ENCODE measurements around the gene MST1R. TPM values are rescaled to one million over a fixed set of nuclear protein-coding genes. Genes with fewer than 3 reads are reported as not detected.

The MST1R gene
- total and polyA plus RNA-seq, 2 donors (not counting 3 experiments of a cell fraction or from before 2014, with no cell fraction given), result 0.93 to 2.4 TPM

DNA sequence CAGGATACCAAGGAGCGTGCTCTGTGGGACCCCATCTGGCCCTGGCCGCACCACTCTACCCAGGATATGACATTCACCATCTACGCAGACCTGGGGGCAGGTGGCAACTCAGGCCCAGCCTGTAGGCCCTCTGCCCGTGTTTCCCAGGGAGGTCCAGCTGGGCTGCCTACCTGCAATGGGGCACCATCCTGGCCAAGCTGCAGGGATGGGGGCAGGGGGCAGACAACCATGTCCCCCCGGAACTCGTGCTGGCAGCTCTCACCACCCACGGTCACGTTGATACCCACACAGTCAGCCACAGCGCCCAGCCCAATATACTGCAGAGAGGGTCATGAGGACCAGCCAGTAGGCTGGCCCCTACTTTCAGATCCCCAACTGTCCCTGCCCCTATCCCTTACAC lies 7.9 kb downstream of the MST1R start:
- no peaks in the 10 kb centered on the region for H4K20me1 ChIP-seq (replicated peaks; ENCODE audit: control insufficient read depth, extremely low read depth, insufficient read depth, low read length)
- H3K4me3 ChIP-seq (replicated peaks in 1 of 3; ENCODE audit: insufficient read depth in 1 of 3, low read depth in 1 of 3, low read length in 3 of 3), result no peak overlapping the region
- intact Hi-C loops (cut with micrococcal nuclease) (no loop called here), dilution Hi-C loops (cut with MboI; ENCODE audit: extremely low pct_ligation_motif_present, low sequenced_read_pairs) (no loop called here)
- ChIA-PET POLR2A (no interaction called here), CTCF (interaction anchor here (1.2 to 1.3 kb wide), 2 partner anchors 54 to 57 kb away, joined by 3 to 6 read pairs; no protein-coding TSS in a partner anchor)
- H2AFZ ChIP-seq (ENCODE audit: low read depth, low read length), result no peak overlapping the region
- H3K4me1 ChIP-seq (ENCODE audit: control insufficient read depth, extremely low read depth, insufficient read depth, low read length), result no peaks in the 10 kb centered on the region
- no peak overlapping the region for H3K27ac ChIP-seq (ENCODE audit: insufficient read depth, low read depth, low read length)
- no peak for DNase-seq (ENCODE audit: low read depth, low spot score)
- no peaks in the 10 kb centered on the region for H3K36me3 ChIP-seq (ENCODE audit: control insufficient read depth in 2 of 2, extremely low read depth in 1 of 2, insufficient read depth in 2 of 2, low read length in 2 of 2)
- H3K4me2 ChIP-seq (ENCODE audit: insufficient read depth, low read length), result no peak overlapping the region
- no peak for FAIRE-seq
- no peak overlapping the region for H3K9ac ChIP-seq (replicated peaks; ENCODE audit: extremely low read depth, insufficient read depth, low read length)
- no peaks in the 10 kb centered on the region for H3K9me1 ChIP-seq (replicated peaks; ENCODE audit: control insufficient read depth, extremely low read depth, insufficient read depth, low read length)
- H3K9me3 ChIP-seq (replicated peaks; ENCODE audit: control insufficient read depth, insufficient read depth, low read length), result no peaks in the 10 kb centered on the region
- no peak for TF ChIP-seq POLR2A (IDR thresholded peaks at IDR 0.05; ENCODE audit: low read depth, low read length)
- TF ChIP-seq, protein P1, sequence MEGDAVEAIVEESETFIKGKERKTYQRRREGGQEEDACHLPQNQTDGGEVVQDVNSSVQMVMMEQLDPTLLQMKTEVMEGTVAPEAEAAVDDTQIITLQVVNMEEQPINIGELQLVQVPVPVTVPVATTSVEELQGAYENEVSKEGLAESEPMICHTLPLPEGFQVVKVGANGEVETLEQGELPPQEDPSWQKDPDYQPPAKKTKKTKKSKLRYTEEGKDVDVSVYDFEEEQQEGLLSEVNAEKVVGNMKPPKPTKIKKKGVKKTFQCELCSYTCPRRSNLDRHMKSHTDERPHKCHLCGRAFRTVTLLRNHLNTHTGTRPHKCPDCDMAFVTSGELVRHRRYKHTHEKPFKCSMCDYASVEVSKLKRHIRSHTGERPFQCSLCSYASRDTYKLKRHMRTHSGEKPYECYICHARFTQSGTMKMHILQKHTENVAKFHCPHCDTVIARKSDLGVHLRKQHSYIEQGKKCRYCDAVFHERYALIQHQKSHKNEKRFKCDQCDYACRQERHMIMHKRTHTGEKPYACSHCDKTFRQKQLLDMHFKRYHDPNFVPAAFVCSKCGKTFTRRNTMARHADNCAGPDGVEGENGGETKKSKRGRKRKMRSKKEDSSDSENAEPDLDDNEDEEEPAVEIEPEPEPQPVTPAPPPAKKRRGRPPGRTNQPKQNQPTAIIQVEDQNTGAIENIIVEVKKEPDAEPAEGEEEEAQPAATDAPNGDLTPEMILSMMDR (IDR thresholded peaks at IDR 0.05; ENCODE audit: extremely low read depth in 1 of 2, insufficient read depth in 1 of 2, low read depth in 1 of 2, low read length in 2 of 2), result no peak
- TF ChIP-seq EZH2 (IDR thresholded peaks at IDR 0.05; ENCODE audit: borderline replicate concordance, low read depth, low read length, severe bottlenecking), result no peak
- TF ChIP-seq JUN (IDR thresholded peaks at IDR 0.05; ENCODE audit: borderline replicate concordance, insufficient read depth, insufficient read length, low read depth), result no peak
- no peak for TF ChIP-seq FOS (IDR thresholded peaks at IDR 0.05; ENCODE audit: borderline replicate concordance, insufficient read depth, low read length)
- no peak for TF ChIP-seq GATA2 (IDR thresholded peaks at IDR 0.05; ENCODE audit: insufficient read depth, insufficient read length, low read depth, low read length)
- TF ChIP-seq, protein P2, sequence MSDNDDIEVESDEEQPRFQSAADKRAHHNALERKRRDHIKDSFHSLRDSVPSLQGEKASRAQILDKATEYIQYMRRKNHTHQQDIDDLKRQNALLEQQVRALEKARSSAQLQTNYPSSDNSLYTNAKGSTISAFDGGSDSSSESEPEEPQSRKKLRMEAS (IDR thresholded peaks at IDR 0.05; ENCODE audit: insufficient read depth, insufficient read length), result no peak
- no peak for TF ChIP-seq POLR2AphosphoS5 (IDR thresholded peaks at IDR 0.05; ENCODE audit: insufficient read depth, low read depth, low read length)
- TF ChIP-seq MYC (IDR thresholded peaks at IDR 0.05; ENCODE audit: low read depth, low read length), result no peak
- H3K27me3 ChIP-seq (ENCODE audit: control insufficient read depth in 2 of 2, insufficient read depth in 2 of 2, low read length in 2 of 2), result no peaks in the 10 kb centered on the region
- H3K79me2 ChIP-seq (ENCODE audit: control insufficient read depth, insufficient read depth, low read length), result no peaks in the 10 kb centered on the region
- no TSS peak for BruUV-seq (replicated peaks)
